Astrocyte (in vitro differentiated cells and primary cell): ENCODE data around the gene TCTA. TPM values are rescaled to one million over a fixed set of nuclear protein-coding genes. Genes with fewer than 3 reads are reported as not detected.
"Not testable (repeated sequence)": the region's sequence is repeated elsewhere in the genome, so short reads cannot be mapped to it uniquely, and the experiment has no call there.

ENCODE experiments used
- DNase-seq: peaks from one replicate; pipeline ENCODE4 v3.0.0-alpha.2; 2010; ENCODE audit warnings: low read depth
- FAIRE-seq: peaks from 2 replicates; lab custom pipeline; 2011; peaks lifted over from hg19 to GRCh38; lab: Jason Lieb, UNC
- H2AFZ ChIP-seq: 2 replicates; pipeline ENCODE4 v1.6.0; 2012; ENCODE audit warnings: low read depth, low read length, inconsistent platforms
- H3K27ac ChIP-seq: 2 replicates; pipeline ENCODE4 v1.5.1; 2011; ENCODE audit warnings: low read depth, low read length, inconsistent platforms
- H3K27me3 ChIP-seq: 2 replicates; pipeline ENCODE4 v1.6.0; 2011; ENCODE audit warnings: low read length, inconsistent platforms; ENCODE audit not compliant: insufficient read depth
- H3K36me3 ChIP-seq: 2 replicates; pipeline ENCODE4 v1.5.1; 2011; ENCODE audit warnings: low read length, inconsistent platforms; ENCODE audit not compliant: insufficient read depth
- H3K4me1 ChIP-seq: 2 replicates; pipeline ENCODE4 v1.5.1; 2011; ENCODE audit warnings: low read length, inconsistent platforms; ENCODE audit not compliant: insufficient read depth
- H3K4me2 ChIP-seq: 2 replicates; pipeline ENCODE4 v1.6.0; 2012; ENCODE audit warnings: low read length, inconsistent platforms
- H3K4me3 ChIP-seq: 2 replicates; pipeline ENCODE4 v1.5.1; 2011; ENCODE audit warnings: low read depth, mild to moderate bottlenecking, low read length, inconsistent platforms; ENCODE audit not compliant: insufficient read depth
- H3K79me2 ChIP-seq: 2 replicates; pipeline ENCODE4 v1.6.0; 2012; ENCODE audit warnings: mild to moderate bottlenecking, low read length, inconsistent platforms; ENCODE audit not compliant: insufficient read depth
- H3K9ac ChIP-seq: 2 replicates; pipeline ENCODE4 v1.6.0; 2012; ENCODE audit warnings: mild to moderate bottlenecking, low read length, inconsistent platforms
- H3K9me3 ChIP-seq: 2 replicates; pipeline ENCODE4 v1.5.1; 2012; ENCODE audit warnings: low read depth, mild to moderate bottlenecking, low read length, inconsistent platforms; ENCODE audit not compliant: insufficient read depth
- H4K20me1 ChIP-seq: 2 replicates; pipeline ENCODE4 v1.6.0; 2012; ENCODE audit warnings: low read length, inconsistent platforms; ENCODE audit not compliant: insufficient read depth
- H3K27ac Mint-ChIP-seq: one replicate; pipeline ENCODE4 v1.8.0; 2021; ENCODE audit warnings: mild to moderate bottlenecking, mixed read lengths; ENCODE audit not compliant: unreplicated experiment
- H3K27me3 Mint-ChIP-seq: one replicate; pipeline ENCODE4 v1.8.0; 2021; ENCODE audit warnings: low read depth, mixed read lengths; ENCODE audit not compliant: unreplicated experiment
- H3K36me3 Mint-ChIP-seq: one replicate; pipeline ENCODE4 v1.8.0; 2021; ENCODE audit warnings: low read depth, mixed read lengths; ENCODE audit not compliant: unreplicated experiment
- H3K4me1 Mint-ChIP-seq: one replicate; pipeline ENCODE4 v1.8.0; 2021; ENCODE audit warnings: low read depth, mixed read lengths; ENCODE audit not compliant: unreplicated experiment
- H3K4me3 Mint-ChIP-seq: one replicate; pipeline ENCODE4 v1.8.0; 2021; ENCODE audit warnings: mild to moderate bottlenecking, moderate library complexity, mixed read lengths; ENCODE audit not compliant: unreplicated experiment
- H3K9me3 Mint-ChIP-seq: one replicate; pipeline ENCODE4 v1.8.0; 2021; ENCODE audit warnings: mild to moderate bottlenecking, mixed read lengths; ENCODE audit not compliant: unreplicated experiment
- EZH2 ChIP-seq: IDR thresholded peaks from 2 replicates; pipeline ENCODE4 v1.6.1; 2012; ENCODE audit warnings: mild to moderate bottlenecking, low read length, inconsistent platforms; ENCODE audit not compliant: insufficient read depth
- total RNA-seq: library from RNA; stranded (reverse); gene quantifications from 2 replicates; pipeline ENCODE4 v1.2.1, GENCODE V29; 2021
- TF ChIP-seq, protein P1 (sequence below): IDR thresholded peaks from 2 replicates; pipeline ENCODE4 v1.5.1; 2011; ENCODE audit warnings: low read depth, mild to moderate bottlenecking, inconsistent platforms, low read length, moderate library complexity; ENCODE audit not compliant: insufficient read depth

Gene TCTA
- total RNA-seq, 1 donor from 2014 or later, result 15.3 TPM

GRCh38 chr3:49389297-49389696, 22.9 kb upstream of the TCTA start:
- TF ChIP-seq, protein P1, sequence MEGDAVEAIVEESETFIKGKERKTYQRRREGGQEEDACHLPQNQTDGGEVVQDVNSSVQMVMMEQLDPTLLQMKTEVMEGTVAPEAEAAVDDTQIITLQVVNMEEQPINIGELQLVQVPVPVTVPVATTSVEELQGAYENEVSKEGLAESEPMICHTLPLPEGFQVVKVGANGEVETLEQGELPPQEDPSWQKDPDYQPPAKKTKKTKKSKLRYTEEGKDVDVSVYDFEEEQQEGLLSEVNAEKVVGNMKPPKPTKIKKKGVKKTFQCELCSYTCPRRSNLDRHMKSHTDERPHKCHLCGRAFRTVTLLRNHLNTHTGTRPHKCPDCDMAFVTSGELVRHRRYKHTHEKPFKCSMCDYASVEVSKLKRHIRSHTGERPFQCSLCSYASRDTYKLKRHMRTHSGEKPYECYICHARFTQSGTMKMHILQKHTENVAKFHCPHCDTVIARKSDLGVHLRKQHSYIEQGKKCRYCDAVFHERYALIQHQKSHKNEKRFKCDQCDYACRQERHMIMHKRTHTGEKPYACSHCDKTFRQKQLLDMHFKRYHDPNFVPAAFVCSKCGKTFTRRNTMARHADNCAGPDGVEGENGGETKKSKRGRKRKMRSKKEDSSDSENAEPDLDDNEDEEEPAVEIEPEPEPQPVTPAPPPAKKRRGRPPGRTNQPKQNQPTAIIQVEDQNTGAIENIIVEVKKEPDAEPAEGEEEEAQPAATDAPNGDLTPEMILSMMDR, result no peak
- TF ChIP-seq EZH2, result no peak
- no peak for FAIRE-seq
- no peaks in the 10 kb centered on the region for H3K27me3 ChIP-seq
- H3K27me3 Mint-ChIP-seq, result no peaks in the 10 kb centered on the region
- H3K4me3 Mint-ChIP-seq, result no peak overlapping the region
- H3K9me3 Mint-ChIP-seq, result no peaks in the 10 kb centered on the region
- no peaks in the 10 kb centered on the region for H3K9me3 ChIP-seq
- peaks cover 11% of the 10 kb centered on the region for H3K4me1 ChIP-seq
- H3K79me2 ChIP-seq, result peaks cover 94% of the 10 kb centered on the region
- H3K36me3 Mint-ChIP-seq, result peaks cover 9% of the 10 kb centered on the region
- peaks cover 6% of the 10 kb centered on the region for H3K36me3 ChIP-seq
- no peak overlapping the region for H3K9ac ChIP-seq
- no peak overlapping the region for H3K27ac Mint-ChIP-seq
- no peak overlapping the region for H3K27ac ChIP-seq
- H3K4me2 ChIP-seq, result no peak overlapping the region
- H2AFZ ChIP-seq, result no peak overlapping the region
- DNase-seq, result no peak
- H3K4me1 Mint-ChIP-seq, result peaks cover 20% of the 10 kb centered on the region
- peaks cover 91% of the 10 kb centered on the region for H4K20me1 ChIP-seq
- H3K4me3 ChIP-seq, result no peak overlapping the region

- not testable (repeated sequence) for H3K9ac ChIP-seq, H3K27me3 Mint-ChIP-seq, DNase-seq, H2AFZ ChIP-seq, H3K4me3 ChIP-seq, FAIRE-seq, H3K27ac ChIP-seq, H3K4me2 ChIP-seq, H3K9me3 ChIP-seq, H3K27me3 ChIP-seq, H3K36me3 ChIP-seq, H3K27ac Mint-ChIP-seq, H3K4me3 Mint-ChIP-seq, H3K9me3 Mint-ChIP-seq
- Mint-ChIP-seq H3K4me1 (peaks cover 25% of the 10 kb centered on the region), H3K36me3 (peaks cover 12% of the 10 kb centered on the region)
- Histone ChIP-seq H3K4me1 (peaks cover 11% of the 10 kb centered on the region), H3K79me2 (peaks cover 94% of the 10 kb centered on the region), H4K20me1 (peaks cover 91% of the 10 kb centered on the region)
Observed at GRCh38 chr3:49391310-49391709, 20.9 kb upstream of the TCTA start.

DNA sequence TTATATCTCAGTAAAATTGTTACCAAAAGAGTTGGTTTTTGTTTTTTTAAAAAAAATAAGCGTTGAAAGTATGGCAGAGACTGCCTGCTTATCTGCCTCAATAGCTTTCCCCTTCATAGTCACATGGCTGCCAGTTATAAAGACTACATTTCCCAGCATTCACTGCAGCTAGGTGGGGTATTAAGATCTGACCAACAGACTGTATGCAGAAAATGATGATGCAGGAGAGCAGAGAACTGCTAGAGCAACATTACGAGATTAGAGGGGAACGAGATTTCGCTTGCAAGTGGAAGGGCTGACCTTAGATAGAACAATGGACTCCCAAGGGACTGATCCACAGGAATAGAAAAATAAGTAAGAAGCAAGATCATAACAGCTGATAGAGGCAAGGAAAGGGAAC, 14.8 kb upstream of the TCTA start:
- H3K9ac ChIP-seq, result no peak overlapping the region
- H4K20me1 ChIP-seq, result peaks cover 92% of the 10 kb centered on the region
- TF ChIP-seq, protein P1, result no peak
- TF ChIP-seq EZH2, result no peak
- peaks cover 14% of the 10 kb centered on the region for H3K36me3 ChIP-seq
- Mint-ChIP-seq H3K36me3 (peaks cover 7% of the 10 kb centered on the region), H3K4me1 (peaks cover 26% of the 10 kb centered on the region), H3K27ac (peak overlapping the region; percentile 17), H3K9me3 (no peaks in the 10 kb centered on the region), H3K4me3 (peak overlapping the region; percentile 7), H3K27me3 (no peaks in the 10 kb centered on the region)
- no peaks in the 10 kb centered on the region for H3K9me3 ChIP-seq
- no peak overlapping the region for H3K4me2 ChIP-seq
- FAIRE-seq (no peak), DNase-seq (no peak)
- H3K27me3 ChIP-seq, result no peaks in the 10 kb centered on the region
- H3K27ac ChIP-seq, result no peak overlapping the region
- peaks cover 95% of the 10 kb centered on the region for H3K79me2 ChIP-seq
- no peak overlapping the region for H3K4me3 ChIP-seq
- H2AFZ ChIP-seq, result no peak overlapping the region
- peaks cover 5% of the 10 kb centered on the region for H3K4me1 ChIP-seq
